Fibroblast of villous mesenchyme (primary cell): Measurements from ENCODE around the gene CERS3. TPM values are rescaled to one million over a fixed set of nuclear protein-coding genes. Genes with fewer than 3 reads are reported as not detected.

Experiments
- DNase-seq: peaks from one replicate; pipeline ENCODE4 v3.0.0-alpha.2; 2010; ENCODE audit warnings: low read depth
- H3K4me3 ChIP-seq: 2 replicates; pipeline ENCODE4 v1.5.1; 2011; ENCODE audit warnings: low read depth, mild to moderate bottlenecking, low read length
- CTCF ChIP-seq: IDR thresholded peaks from 2 replicates; pipeline ENCODE4 v1.5.1; 2012; ENCODE audit warnings: low read depth, mild to moderate bottlenecking, low read length; ENCODE audit not compliant: insufficient read depth
- total RNA-seq: library from RNA; depleted of rRNA; stranded (reverse); fragments of >200 nt; gene quantifications from 2 replicates; pipeline ENCODE4 v1.2.3, GENCODE V29; 2012

The CERS3 gene
- total RNA-seq, 1 donor = not detected

DNA sequence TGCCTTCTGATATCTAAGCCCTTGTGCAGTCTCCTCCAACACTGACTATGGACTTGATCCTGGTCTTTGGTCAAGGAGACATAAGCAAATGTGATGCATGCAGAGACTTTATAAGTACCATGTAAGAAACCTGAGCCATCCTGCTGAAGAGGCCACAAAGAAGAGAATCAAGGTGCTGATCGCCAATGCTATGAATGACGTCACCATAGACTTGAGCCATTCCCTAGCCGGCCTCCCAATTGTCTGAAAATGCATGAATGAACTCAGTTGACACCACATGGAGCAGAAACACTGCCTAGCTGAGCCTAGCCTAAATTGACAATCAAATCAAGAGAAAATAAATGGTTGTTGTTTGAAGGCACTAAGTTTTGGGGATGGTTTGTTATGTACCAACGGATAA is 51.9 kb downstream of the CERS3 start:
- H3K4me3 ChIP-seq = no peak overlapping the region
- no peak for TF ChIP-seq CTCF
- no peak for DNase-seq

DNA sequence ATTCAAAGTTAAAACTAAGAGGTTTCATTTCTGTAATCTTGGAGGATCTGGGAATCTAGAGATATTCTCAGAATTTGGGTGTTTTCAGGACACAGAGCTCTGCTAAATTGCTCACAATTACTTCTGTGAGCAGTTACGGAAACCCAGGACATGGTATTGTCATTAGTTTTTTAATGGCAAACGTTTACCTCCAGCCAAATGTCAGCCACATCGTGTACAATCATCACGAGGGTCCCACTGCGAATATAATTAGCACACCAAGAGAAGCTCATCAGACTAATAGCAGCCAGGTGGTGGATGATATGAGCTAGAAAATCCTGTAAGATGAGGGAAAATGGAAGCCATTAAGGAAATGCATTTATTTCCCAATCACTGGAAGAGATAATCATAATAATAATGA is 56.0 kb downstream of the CERS3 start:
- no peak for TF ChIP-seq CTCF
- no peak overlapping the region for H3K4me3 ChIP-seq
- DNase-seq = no peak

DNA sequence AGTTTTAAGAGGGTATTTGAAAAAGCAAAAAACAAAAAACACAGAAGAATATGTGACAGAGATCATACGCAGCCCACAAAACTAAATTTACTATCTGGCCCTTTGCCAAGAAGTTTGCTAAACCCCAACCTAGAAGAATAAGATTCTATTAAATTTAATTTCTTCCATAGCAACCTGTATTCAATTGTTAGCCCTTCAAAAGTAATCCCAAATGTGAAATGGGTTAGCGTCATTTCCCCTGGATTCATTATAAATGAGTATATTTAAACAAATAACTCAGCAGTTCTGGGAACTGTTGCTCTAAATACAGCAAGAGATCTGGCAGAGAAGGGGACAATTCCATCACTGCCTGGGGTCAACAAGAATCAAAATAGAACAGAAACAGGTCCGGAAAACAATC is 56.8 kb downstream of the CERS3 start:
- no peak for DNase-seq
- H3K4me3 ChIP-seq = no peak overlapping the region
- TF ChIP-seq CTCF = no peak

DNA sequence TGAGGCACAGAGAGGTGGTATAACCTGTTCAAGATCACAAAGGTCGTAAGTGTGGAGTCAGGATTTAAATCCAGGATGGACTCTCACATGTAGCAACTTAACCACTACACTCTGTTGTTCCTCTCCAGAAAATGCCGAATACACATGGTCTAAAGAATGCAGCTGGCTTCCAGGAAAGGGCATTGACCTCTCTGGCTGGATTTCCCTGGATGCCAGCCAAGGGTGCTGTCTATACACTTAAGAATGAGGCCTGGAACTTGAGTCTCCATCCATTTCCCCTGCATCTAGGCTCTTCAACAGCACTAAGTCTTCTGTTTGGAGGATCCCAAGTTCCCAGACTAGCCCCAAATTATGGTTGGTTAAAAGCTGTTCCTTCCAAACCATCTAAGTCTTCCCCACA is 60.5 kb downstream of the CERS3 start:
- DNase-seq = peak; percentile 23
- no peak for TF ChIP-seq CTCF
- H3K4me3 ChIP-seq = no peak overlapping the region

DNA sequence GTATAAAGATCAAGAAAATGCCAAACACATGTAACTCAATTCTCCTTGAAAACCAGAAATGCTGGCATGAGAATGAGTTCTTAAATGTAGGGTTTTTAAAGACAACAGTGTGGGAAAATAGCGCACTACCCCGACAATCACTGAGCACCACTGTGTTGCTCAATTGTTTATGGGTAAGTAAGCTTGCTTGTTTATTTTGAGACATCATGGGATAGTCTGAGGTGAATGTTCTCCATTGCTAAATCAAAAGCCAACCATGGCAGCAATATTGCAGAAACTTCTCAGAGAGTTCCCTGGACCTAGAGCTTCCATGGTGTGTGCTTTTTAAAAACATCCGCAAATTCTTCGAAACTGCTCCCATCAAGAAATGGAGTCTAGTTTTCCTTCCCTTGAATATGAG is 62.7 kb downstream of the CERS3 start:
- no peak for TF ChIP-seq CTCF
- DNase-seq = no peak
- no peak overlapping the region for H3K4me3 ChIP-seq

GRCh38 chr15:100464888-100465287 is 63.9 kb downstream of the CERS3 start:
- no peak for DNase-seq
- no peak for TF ChIP-seq CTCF

DNA sequence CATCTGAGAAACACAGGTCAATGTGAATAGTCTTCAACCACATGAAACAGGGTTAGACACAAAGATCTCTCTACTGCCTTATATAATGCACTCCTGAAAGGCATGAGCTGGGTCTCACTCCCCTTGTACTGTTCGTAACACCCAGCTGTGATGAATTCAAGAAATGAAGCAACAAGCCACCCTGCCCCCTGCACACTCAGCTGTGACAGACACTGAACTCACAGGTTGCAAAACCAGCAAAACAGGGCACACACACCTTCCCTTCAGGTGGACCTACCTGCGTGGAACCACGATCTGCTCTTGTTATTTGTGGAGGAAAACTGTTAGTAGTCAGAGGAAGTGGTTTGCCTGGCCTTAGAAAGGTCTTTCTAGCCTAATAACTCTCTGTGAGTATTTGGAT is 64.5 kb downstream of the CERS3 start:
- H3K4me3 ChIP-seq = no peak overlapping the region
- DNase-seq = no peak
- TF ChIP-seq CTCF = no peak

More at GRCh38 chr15:100464888-100465287, 63.9 kb downstream of the CERS3 start:
- no peak overlapping the region for H3K4me3 ChIP-seq
